ENCODE data around the gene TTBK1.

DNA sequence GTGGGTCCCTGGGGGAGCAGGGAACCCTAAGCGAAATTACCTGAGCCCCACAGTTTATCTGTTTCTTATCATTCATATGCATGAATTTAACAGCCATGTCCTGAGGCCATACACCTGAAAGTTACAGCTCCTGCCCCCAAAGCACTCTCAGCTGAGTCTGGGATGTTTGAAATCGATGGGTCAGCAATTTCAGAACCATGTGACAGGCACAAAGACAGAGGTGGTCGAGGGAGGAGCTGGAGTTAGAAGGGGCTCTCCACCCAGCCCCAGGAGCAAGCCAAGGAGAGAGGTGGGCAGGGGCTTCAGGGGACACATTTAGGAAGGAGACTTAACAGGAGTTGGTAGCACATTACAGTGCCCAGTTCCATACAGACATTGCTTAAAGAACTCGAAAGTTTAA is 14.9 kb downstream of the TTBK1 start:
- TF ChIP-seq CTCF (IDR thresholded peaks at IDR 0.05) = no peak
- no peak for TF ChIP-seq POLR2A (IDR thresholded peaks at IDR 0.05)
